Hematopoietic multipotent progenitor cell (in vitro differentiated cells): ENCODE data around the gene COPZ1. TPM values are rescaled to one million over a fixed set of nuclear protein-coding genes. Genes with fewer than 3 reads are reported as not detected.
"Not testable (repeated sequence)": the region's sequence is repeated elsewhere in the genome, so short reads cannot be mapped to it uniquely, and the experiment has no call there.

Experiments used
- DNase-seq, 3 donors: peaks; one replicate each; pipeline ENCODE4 v3.0.0-alpha.2; 2011 to 2015; ENCODE audit warnings: low read depth in 2 of 3, low spot score in 2 of 3
- total RNA-seq: library from RNA; depleted of rRNA; stranded (reverse); fragments of >200 nt; gene quantifications from one replicate; pipeline ENCODE4 v1.2.3, GENCODE V29; 2012

The COPZ1 gene
- total RNA-seq, 1 donor: 65.7 TPM

DNA sequence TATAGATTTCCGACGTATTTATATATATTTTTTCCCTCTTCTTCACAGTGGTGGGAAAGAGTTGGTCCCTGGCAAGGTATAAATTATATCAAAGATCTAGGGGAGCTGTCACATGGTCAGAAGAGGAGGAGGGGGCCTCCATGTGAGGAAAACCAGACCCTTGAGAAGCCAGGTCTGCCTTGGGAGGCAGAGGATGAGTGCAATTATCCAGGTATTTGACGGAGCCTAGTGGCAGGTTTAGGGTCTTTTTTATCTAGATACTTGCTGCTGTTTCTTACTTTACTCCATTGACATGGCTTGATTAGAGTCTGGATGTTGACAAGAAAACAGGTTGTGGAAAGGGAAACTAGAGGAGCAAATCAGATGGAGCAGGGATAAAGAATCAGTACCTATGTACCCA is 5.5 kb downstream of the COPZ1 start:
- no peak for DNase-seq

DNA sequence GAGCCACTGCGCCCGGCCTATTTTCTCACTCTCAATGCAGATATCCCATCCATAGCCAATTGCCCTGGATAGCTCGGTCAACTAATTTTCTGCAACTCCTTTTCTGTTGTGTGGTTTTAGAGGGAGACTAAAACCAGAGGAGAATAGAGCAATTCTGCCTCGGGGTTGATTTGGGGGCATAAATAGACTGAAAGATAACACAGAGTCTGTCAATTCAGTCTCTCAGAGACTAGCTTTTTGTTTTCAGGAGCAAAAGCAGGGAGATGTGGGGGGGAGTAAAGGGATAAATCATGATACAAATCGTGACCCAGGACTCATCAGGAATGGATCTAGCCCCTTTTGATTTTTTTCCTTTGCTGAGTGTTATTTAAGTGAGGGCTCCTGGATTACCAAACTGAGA is 6.5 kb downstream of the COPZ1 start:
- DNase-seq: no peak

DNA sequence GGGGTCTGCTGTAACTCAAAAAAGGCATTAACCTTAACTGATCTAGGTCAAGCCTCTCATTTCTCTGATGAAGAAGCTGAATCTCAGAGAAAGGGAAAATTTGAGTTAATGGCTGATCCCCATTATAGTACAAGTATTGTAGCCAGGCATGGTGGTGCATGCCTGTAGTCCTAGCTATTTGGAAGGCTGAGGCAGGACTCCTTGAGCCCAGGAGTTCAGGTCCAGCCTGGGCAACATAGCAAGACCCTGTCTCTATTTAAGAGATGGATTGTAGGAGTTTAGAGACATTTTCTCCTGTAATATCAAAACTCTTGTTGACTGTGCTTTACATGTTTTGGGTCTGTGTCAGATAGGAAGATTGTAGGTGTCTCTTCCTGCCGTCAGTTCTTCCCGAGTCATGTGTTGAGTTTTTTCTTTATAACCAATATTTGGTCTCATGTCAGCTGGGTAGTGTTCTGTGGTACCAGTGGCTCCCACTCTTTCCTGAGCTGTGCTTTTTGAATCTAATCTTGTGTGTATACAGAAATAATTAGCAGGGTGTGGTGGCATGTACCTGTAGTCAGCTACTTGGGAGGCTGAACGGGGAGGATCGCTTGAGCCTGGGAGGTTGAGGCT is 8.6 kb downstream of the COPZ1 start:
- DNase-seq: no peak

DNA sequence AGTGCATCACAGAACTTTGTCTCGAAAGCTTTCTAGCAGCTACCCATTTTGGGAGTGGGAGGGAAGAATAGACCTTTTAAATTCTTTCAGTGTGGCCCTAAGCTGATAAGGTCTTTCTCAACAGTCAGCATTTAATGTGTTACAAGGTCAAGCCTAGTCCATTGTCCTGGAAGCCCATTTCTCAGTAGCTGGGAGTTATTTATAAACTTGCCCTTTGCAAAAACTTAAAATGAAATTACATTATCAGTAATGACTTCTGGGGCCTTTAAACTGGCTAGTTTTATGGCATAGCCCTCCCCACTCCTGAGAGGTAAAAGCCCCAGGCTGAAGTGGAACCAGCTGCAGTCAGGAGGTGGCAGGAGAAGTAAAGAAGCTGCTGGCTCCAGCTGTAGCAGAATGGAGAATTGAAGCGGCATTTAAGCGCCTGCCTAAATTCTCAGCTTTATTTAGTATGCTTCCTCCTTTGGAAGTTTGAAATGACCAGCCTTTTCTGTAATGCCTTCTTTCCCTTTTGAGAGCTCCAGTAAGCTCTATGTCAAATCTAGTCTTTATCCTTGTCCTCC is 12.4 kb downstream of the COPZ1 start:
- DNase-seq: peak in 1 of 3 donors; percentile 63

DNA sequence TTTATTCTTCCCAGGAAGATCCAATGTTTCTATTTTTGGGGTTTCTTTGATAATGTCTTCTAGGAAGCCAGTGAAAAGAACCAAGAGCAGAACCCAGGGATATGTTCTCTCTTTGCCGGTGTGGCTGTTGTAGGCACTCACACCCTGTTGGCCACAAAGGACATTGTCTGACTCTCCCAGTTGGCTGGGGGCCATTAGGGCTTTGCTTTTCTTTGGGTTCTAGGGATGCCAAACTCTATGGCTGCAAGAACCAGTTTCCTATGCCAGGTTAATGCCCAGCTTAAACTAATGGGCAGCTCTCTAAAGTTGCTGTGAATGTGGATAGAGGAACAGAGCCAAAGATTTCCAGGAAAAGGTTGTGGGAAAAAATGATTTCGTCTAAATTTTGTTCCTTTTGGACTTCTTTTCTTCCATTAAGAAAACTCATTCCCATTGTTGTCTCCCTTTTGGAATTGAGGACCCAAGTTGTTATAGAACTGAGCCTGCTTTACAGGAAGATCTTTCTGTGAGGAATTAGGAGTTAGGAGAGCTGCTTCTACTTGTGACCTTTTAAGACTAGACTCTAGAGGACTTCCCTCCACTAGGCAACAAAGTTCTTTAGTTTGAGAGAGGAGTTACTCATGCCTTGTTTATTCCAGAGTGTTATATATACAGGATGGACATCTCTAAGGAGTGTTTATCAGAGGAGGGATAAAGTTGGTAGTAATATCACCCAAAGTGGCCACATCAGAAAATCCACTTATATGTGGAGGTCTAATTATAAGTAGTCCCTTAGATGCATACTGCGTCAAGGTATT is 13.1 kb downstream of the COPZ1 start:
- no peak for DNase-seq

DNA sequence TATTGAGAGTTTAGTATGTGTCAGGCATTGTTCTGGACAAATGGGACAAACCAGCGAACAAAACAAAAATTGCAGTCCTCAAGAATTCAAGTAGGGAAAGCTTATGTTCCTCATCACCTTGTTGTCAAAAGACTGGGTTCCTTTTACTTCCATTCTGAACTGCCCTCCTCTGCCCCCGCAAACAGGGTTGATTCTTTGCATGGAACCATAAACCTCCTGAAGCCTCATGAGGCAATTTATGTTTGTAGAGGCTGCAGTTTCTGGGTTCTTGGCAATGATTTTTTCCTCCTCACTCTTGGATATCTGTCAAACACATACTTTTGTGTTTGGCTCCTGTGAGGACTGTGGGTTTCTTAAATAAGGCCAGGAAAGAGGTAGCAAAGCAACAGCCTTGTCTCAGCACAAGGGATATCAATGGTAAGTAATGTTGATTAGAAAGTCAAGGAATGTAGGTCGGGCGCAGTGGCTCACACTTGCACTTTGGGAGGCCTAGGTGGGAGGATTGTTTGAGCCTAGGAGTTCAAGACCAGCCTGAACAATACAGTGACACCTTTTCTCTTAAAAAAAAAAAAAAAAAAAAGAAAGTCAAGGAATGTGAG is 13.9 kb downstream of the COPZ1 start:
- DNase-seq: no peak

DNA sequence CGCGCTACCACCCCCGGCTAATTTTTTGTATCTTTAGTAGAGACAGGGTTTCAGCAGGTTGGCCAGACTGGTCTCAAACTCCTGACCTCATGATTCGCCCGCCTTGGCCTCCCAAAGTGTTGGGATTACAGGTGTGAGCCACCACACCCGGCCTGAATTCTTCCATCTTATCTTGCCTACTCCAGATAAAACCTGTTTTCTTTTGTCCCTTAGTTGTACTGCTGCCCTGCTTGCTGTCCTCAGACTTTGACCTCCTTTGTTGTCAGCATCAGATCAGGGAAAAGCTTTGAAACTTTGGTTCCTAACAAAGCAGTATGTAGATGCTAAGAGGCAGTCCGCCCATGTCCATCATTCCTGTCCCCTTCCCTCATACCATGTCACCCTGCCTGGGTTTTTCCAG is 15.9 kb downstream of the COPZ1 start:
- no peak for DNase-seq

DNA sequence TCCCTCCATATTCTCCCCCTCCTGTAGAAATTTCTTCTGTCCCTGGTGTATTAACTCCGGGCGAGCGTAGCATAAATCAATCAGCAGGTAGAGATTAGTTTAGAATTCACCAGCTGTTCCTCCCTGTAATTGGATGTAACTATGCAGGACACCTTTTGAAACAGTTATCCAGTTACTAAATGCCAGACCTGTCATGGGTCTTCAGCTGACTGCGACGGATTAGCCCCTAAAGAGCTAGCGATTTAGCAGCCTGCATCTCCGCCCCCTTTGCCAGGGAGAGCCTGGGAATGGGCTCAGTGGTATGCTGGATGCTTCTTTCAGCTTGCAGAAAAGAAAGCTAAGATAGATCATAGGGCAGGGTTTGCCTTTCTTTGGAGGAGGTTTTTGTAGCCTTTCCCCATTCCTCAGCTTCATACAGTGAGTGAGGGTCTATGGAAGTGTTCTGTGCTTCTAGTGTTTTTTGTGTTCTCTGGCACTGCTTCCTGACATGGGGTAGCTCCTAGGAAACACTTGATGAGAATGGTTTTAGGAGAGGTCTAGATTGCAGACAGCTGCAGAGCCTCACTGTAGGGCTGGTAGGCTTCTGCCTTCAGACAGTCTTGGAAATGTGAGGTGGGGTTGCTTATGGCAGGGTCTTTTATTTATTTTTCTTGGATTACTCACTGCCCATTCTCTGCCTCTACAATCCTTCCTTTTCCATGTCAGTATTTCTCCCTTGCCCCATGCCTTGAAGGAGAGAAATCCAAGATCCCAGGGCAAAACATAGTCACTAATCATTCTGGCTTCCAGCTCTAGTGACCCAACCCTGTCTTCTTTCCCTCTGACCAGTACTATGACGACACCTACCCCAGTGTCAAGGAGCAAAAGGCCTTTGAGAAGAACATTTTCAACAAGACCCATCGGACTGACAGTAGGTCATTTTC is 16.7 kb downstream of the COPZ1 start:
- no peak for DNase-seq

DNA sequence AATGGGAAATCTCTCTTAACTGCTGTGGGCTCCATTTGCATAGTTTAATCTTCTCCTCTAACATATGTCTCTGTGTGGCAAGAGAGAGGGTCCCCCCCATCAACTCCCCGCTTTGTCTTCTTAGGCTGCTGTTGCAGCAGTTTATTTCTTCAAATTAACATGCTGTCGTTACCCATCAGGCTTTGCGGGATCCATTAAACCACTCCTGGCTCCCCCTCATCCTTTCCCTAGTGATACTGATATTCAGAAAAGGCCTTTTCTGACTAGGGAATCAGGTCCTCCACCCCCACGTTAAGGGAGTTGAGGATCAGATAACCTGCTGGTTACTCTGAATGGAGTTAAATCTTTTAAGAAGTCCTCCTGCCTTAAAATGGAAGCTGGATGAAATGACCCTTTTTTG is 24.1 kb downstream of the COPZ1 start:
- DNase-seq: no peak

DNA sequence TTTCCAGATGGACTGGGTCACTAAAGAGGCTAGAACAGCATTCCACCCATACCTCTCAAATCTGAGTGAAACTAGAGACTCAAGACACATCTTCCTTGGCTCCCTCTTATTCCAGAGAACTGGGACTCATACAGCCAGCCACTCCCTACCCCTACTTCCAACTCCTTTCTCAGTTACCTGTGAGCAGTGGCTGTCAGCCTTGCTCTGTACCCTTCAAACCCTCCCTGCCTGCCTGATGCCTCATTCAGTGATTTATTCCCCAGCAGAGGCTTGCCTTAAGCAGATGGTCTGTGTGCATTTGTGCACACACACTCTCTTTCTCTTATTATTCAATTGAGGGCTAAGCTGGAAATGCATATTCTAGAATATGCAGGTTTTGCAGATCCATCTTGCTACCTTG is 24.7 kb downstream of the COPZ1 start:
- DNase-seq: no peak

DNA sequence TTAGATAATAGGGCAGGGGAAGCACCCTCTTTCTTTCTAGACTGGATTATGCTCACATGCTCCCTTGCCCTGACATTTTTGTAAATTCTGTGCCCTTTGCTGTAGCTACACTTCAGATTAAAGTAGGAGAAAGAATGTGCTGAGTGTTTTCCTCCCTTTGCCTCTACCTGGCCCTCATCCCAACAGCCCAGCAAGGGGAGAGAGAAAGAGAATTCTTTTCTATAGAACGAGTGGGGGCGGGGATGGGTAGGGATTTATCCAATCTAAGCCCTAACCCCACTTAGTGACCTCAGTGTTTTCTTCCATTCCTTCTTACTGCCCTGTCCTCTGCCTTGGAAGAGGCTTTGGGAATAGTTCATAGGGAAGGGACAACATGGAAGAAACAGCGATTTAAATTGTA is 25.8 kb downstream of the COPZ1 start:
- no peak for DNase-seq

DNA sequence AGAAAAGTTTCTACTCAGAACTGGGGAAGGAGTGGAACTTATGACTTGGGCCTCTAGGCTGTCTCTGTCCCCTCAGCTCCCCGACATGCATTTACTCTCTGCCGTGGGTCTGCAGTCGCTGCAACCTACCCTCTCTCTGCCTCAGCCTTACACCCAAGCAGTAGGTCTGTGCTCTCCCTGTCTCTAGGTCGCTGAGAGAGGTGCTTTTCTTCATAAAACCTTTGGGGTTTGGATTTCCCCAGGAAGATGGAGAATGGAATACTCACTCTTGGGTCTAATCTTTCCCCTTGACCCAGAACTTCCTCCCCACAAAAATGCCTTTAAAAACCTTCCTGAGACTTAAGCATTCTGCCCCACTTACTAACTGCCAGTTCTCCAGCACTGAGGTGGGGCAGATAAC is 26.4 kb downstream of the COPZ1 start:
- DNase-seq: no peak

DNA sequence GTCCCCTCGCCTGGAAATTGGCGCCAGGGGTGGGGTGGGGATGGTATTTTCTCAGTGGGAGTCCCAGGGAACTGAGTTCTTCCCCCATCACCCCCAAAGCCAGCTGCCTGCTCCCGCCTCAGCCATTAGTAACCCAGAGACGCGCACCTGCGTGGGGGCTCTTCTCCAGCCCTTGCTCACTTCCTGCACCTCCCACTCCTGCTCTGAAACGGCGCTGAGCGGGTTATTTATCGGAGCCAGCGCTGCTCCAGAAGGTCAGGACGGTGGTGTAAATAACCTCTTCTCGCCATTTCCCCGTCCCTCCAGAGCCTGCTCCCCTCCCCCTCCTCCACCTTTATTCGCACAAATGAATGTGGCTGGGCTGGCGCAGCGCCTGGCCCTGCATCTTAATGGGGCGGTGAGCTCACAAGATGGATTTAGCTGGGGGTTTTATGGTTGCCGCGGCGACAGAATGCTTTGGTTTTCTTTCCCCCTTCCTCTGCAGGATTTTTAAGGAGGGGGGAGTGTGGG is 27.1 kb downstream of the COPZ1 start:
- peak in 1 of 3 donors; percentile 62 for DNase-seq

DNA sequence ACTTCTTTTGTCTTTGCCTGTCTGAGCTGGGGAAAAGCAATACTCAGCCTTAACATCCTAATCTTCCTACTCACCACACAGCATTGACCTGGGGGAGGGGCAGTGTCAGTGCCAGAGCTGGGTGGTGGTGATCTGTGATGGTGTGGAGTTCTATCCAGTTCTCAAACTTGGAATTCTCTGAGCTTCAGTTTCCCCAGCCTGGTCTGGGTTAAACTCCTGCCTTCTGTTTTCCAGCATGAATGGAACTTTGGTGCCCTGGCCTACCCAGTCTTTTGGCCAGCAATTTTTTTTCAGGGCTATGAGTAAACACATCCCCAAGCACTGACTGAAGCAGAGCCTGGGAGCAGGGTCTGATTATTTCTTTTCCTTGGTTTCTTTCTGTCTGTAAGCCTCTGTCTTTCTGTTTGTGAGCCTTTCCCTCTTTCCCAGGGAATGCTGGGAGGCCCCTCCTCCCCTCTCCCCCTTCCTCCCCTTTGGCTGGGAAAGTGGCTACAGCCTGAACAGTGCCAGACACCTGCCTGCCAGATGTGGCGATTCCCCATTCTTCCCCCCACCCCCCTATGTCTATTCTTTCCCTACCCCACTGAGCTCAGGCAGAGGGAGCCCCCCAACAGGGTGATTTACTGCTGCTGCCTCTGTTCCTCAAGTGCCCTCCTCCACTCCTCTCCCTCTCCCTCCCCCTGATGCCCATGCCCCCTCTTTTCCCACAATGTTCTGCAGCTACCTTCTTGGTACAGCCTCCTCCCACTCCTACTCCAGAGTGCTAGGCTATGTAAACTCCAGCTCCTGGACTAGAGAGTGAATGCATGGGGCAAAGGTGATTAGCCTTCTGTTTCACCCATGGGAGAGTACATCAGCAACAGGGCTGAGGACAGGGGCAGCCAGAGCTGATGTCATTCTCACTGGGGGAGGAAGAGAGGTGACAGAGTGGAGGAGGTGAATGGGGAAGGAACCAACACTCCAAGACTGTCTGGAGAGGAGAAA is 28.3 kb downstream of the COPZ1 start:
- no peak for DNase-seq

DNA sequence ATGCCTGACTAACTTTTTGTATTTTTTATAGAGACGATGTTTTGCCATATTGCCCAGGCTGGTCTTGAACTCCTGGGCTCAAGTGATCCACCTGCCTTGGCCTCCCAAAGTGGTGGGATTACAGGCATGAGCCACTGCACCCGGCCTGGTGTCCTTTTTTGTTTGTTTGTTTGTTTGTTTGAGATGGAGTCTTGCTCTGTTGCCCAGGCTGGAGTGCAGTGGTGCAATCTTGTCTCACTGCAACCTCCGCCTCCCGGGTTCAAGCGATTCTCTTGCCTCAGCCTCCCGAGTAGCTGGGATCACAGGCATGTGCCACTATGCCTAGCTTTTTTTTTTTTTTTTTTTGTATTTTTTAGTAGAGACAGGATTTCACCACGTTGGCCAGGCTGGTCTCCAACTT is 29.3 kb downstream of the COPZ1 start:
- DNase-seq: not testable (repeated sequence)

DNA sequence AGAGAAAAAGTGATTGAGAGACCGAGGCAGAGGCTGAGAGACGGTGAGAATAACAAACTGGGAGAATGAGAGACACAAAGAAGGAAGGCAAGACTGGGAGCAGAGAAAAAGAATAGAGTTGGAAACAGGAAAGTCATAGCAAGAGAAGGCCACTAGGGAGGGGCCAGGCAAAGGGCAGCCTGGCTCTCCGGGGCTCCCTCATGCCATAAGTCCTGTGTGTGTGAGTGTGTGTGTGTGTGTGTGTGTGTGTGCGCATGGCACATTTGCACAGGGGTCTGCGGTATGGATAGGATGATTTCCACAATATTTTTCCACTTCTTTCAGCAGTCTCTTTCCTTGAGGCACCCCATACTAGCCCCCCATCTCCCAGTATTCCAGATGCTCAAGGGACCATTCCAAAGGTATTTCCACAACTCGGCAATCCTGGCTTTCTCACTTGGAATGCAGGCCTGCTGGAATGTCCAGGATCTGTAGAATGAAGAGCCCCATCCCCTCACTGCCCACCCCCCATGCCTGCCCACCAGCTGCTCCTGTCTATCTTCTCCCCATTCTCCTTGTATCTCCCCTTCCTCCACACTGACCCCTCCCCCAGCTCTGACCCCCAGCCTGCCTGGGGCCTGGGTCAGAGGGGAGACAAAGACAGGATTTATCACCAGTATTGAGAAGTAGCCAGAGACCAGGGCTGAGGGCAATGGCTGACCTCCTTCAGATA is 30.3 kb downstream of the COPZ1 start:
- no peak for DNase-seq

DNA sequence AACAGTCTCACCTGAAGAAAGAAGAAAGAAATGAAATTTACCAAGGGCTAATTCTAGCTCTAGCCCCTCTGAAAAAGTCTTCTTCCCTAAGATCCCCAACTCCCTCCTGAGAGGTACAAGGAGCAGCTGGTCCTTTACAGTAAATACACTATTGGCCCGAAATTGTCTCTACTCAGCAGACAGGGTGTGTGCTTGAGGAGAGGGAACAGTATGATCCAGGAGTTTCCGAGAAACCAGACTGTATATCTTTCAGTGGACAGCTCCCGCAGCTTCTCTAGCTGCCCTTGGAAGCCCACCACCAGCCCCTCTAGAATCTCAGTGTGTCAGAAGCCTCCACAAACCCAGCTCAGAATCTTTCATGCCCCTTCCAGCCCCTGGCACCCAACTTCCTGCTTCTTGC is 31.3 kb downstream of the COPZ1 start:
- DNase-seq: no peak

DNA sequence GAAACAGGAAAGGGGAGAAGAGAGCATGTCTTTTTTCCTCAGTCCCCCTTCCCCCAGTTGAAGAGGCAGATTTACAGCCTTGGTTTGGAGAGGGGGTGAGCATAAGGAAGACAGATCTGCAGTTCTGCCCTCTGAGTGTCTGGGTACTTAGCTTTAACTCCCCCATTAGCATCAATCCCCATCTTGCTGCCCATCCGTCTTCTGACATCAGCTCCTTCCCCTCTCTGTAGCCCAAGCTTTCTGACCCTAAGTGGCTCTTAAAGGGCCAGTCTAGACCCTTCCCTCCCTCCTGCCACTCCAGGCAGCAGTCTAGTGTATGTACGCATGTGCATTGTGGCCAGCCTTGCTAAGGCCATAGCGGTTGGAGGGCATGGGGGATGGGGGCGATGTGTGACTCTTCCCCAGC is 32.0 kb downstream of the COPZ1 start:
- DNase-seq: no peak
